HEK293T (cell line): ENCODE measurements around the gene CLCN3.

Experiments used
- CTCF ChIA-PET: fragments of 350-600 bp; formaldehyde crosslinking; extraction: SDS; loops from one replicate; lab custom pipeline; 2021; ENCODE audit warnings: antibody characterized with exemption, inconsistent platforms; lab: Yijun Ruan, JAX
- POLR2A ChIA-PET: fragments of 350-600 bp; formaldehyde crosslinking; extraction: SDS; loops from one replicate; lab custom pipeline; 2020; ENCODE audit warnings: antibody characterized with exemption, inconsistent platforms; lab: Yijun Ruan, JAX
- DNase-seq: peaks from one replicate; pipeline ENCODE4 v3.0.0; 2012; ENCODE audit warnings: mixed read lengths; ENCODE audit errors: extremely low spot score
- ARNT ChIP-seq: fragments of 450-650 bp; IDR thresholded peaks from 2 replicates; pipeline ENCODE4 v1.6.1; 2017; ENCODE audit warnings: mild to moderate bottlenecking
- BHLHE40 ChIP-seq: fragments of 450-650 bp; IDR thresholded peaks from 2 replicates; pipeline ENCODE4 v1.6.1; 2016; ENCODE audit warnings: mild to moderate bottlenecking, moderate library complexity, borderline replicate concordance
- CTBP1 ChIP-seq: fragments of 450-650 bp; IDR thresholded peaks from 2 replicates; pipeline ENCODE4 v1.6.1; 2016; ENCODE audit warnings: borderline replicate concordance
- ELF4 ChIP-seq: fragments of 450-650 bp; IDR thresholded peaks from 2 replicates; pipeline ENCODE4 v1.6.1; 2017; ENCODE audit warnings: antibody characterized with exemption
- FOXA1 ChIP-seq: fragments of 450-650 bp; IDR thresholded peaks from 2 replicates; pipeline ENCODE4 v1.6.1; 2016; ENCODE audit warnings: mild to moderate bottlenecking
- FOXK2 ChIP-seq: fragments of 450-650 bp; IDR thresholded peaks from 2 replicates; pipeline ENCODE4 v1.6.1; 2016; ENCODE audit warnings: mild to moderate bottlenecking
- FOXM1 ChIP-seq: fragments of 450-650 bp; IDR thresholded peaks from 2 replicates; pipeline ENCODE4 v1.6.1; 2017; ENCODE audit warnings: mild to moderate bottlenecking, borderline replicate concordance
- HDGF ChIP-seq: fragments of 450-650 bp; IDR thresholded peaks from 2 replicates; pipeline ENCODE4 v1.6.1; 2017; ENCODE audit warnings: antibody characterized with exemption, borderline replicate concordance
- L3MBTL2 ChIP-seq: fragments of 450-650 bp; conservative IDR thresholded peaks from 2 replicates; pipeline ENCODE4 v1.6.1; 2016; ENCODE audit warnings: mild to moderate bottlenecking
- LEF1 ChIP-seq: fragments of 450-650 bp; IDR thresholded peaks from 2 replicates; pipeline ENCODE4 v1.6.1; 2017; ENCODE audit warnings: mild to moderate bottlenecking, borderline replicate concordance
- NFRKB ChIP-seq: fragments of 450-650 bp; IDR thresholded peaks from 2 replicates; pipeline ENCODE4 v1.6.1; 2016; ENCODE audit warnings: mild to moderate bottlenecking, moderate library complexity
- PKNOX1 ChIP-seq: fragments of 450-650 bp; IDR thresholded peaks from 2 replicates; pipeline ENCODE4 v1.6.1; 2016
- SP1 ChIP-seq: fragments of 450-650 bp; IDR thresholded peaks from 2 replicates; pipeline ENCODE4 v1.6.1; 2017
- SUZ12 ChIP-seq: fragments of 450-650 bp; IDR thresholded peaks from 2 replicates; pipeline ENCODE4 v1.6.1; 2016; ENCODE audit warnings: mild to moderate bottlenecking
- TARDBP ChIP-seq: fragments of 450-650 bp; IDR thresholded peaks from 2 replicates; pipeline ENCODE4 v1.6.1; 2016
- ZNF384 ChIP-seq: fragments of 450-650 bp; IDR thresholded peaks from 2 replicates; pipeline ENCODE4 v1.6.1; 2016

CLCN3 gene

GRCh38 chr4:169658196-169658595 lies 37.8 kb downstream of the CLCN3 start:
- no peak for DNase-seq
- ChIA-PET CTCF (interaction anchor here (0.7 kb wide), 1 partner anchor 26 kb away, joined by 3 read pairs; no protein-coding TSS in a partner anchor), POLR2A (interaction anchor here (1.3 to 5.6 kb wide), 3 partner anchors 34 to 45 kb away, joined by 4 to 41 read pairs (median 32); partner anchors contain the start of genes CLCN3 and NEK1)
- TF ChIP-seq PKNOX1, result no peak
- no peak for TF ChIP-seq FOXA1
- TF ChIP-seq SP1, result no peak
- TF ChIP-seq FOXK2, result no peak
- TF ChIP-seq FOXM1, result no peak
- no peak for TF ChIP-seq SUZ12
- TF ChIP-seq ARNT, result no peak

- CTCF ChIA-PET, result interaction anchor here (0.7 to 1.1 kb wide), 4 partner anchors 9 to 368 kb away, joined by 3 to 4 read pairs (median 3); no protein-coding TSS in a partner anchor
- no peak for DNase-seq
- POLR2A ChIA-PET, result interaction anchor here (0.7 to 5.6 kb wide), 11 partner anchors 10 to 1023 kb away, joined by 3 to 41 read pairs (median 4); partner anchors contain the start of genes CBR4, CLCN3 and NEK1
- TF ChIP-seq PKNOX1 (no peak), ELF4 (no peak), FOXK2 (no peak), TARDBP (no peak), ZNF384 (no peak), SUZ12 (no peak), L3MBTL2 (no peak)
Measured at GRCh38 chr4:169658975-169659715, 38.8 kb downstream of the CLCN3 start.

GRCh38 chr4:169659716-169660670 lies 39.6 kb downstream of the CLCN3 start:
- DNase-seq, result peak; percentile 80
- ChIA-PET CTCF (interaction anchor here (0.7 to 1.1 kb wide), 3 partner anchors 10 to 367 kb away, joined by 3 to 4 read pairs (median 3); no protein-coding TSS in a partner anchor), POLR2A (interaction anchor here (0.6 to 5.6 kb wide), 15 partner anchors 9 to 1024 kb away, joined by 3 to 41 read pairs (median 4); partner anchors contain the start of genes CBR4, CLCN3, HPF1 and NEK1)
- TF ChIP-seq CTBP1 (peak; percentile 54), FOXM1 (no peak), ELF4 (peak; percentile 28; the same call in 1 of the 2 replicates), PKNOX1 (peak; percentile 7; the same call in 1 of the 2 replicates), SP1 (no peak), FOXK2 (no peak), ZNF384 (no peak)

- ChIA-PET CTCF (no interaction called here), POLR2A (interaction anchor here (1.2 to 5.6 kb wide), 9 partner anchors 8 to 651 kb away, joined by 3 to 41 read pairs (median 6); partner anchors contain the start of genes CBR4, CLCN3, HPF1 and NEK1)
- no peak for TF ChIP-seq BHLHE40
- TF ChIP-seq ZNF384, result no peak
- TF ChIP-seq FOXK2, result no peak
- no peak for TF ChIP-seq FOXA1
- TF ChIP-seq NFRKB, result no peak
- no peak for DNase-seq
Measured at GRCh38 chr4:169660929-169661328, 40.6 kb downstream of the CLCN3 start.

- TF ChIP-seq LEF1, result no peak
- TF ChIP-seq FOXM1, result no peak
- TF ChIP-seq L3MBTL2, result no peak
- no peak for TF ChIP-seq NFRKB
- no peak for TF ChIP-seq FOXA1
- no peak for TF ChIP-seq ARNT
- TF ChIP-seq CTBP1, result no peak
- no peak for TF ChIP-seq FOXK2
- TF ChIP-seq BHLHE40, result no peak
- no peak for TF ChIP-seq SUZ12
- TF ChIP-seq HDGF, result no peak
- TF ChIP-seq SP1, result no peak
- no peak for TF ChIP-seq TARDBP
- TF ChIP-seq PKNOX1, result no peak
- no peak for TF ChIP-seq ELF4
- POLR2A ChIA-PET, result interaction anchor here (1.3 to 5.6 kb wide), 3 partner anchors 20 to 49 kb away, joined by 3 to 32 read pairs (median 11); partner anchors contain the start of genes CLCN3 and NEK1
- CTCF ChIA-PET, result interaction anchor here (0.9 kb wide), 1 partner anchor 49 kb away, joined by 3 read pairs; no protein-coding TSS in a partner anchor
- DNase-seq, result no peak
Measured at GRCh38 chr4:169661761-169662160, 41.4 kb downstream of the CLCN3 start.
